Thyroid gland (tissue), 4 donors: ENCODE measurements around the gene CRPPA. TPM values are rescaled to one million over a fixed set of nuclear protein-coding genes. Genes with fewer than 3 reads are reported as not detected.
A peak's percentile ranks its signal among the peaks of the same experiment; 100 is the strongest.

Experiments
- DNase-seq, 2 donors: peaks; one replicate each; pipeline ENCODE4 v3.0.0-alpha.2; 2019
- H3K27ac ChIP-seq, 3 donors: fragments of 200-600 bp; sonication (generic); 1 replicate in 2 of 3; 2 replicates in 1 of 3; pipeline ENCODE4 v1.5.1; 2016 to 2019; ENCODE audit warnings: mild to moderate bottlenecking in 1 of 3, moderate library complexity in 1 of 3
- H3K27me3 ChIP-seq: fragments of 200-600 bp; sonication (generic); one replicate; pipeline ENCODE4 v1.5.1; 2019
- H3K36me3 ChIP-seq, 2 donors: fragments of 200-600 bp; sonication (generic); one replicate each; pipeline ENCODE4 v1.5.1; 2016 to 2019
- H3K4me1 ChIP-seq, 2 donors: fragments of 200-600 bp; sonication (generic); one replicate each; pipeline ENCODE4 v1.5.1; 2017 to 2019
- H3K4me3 ChIP-seq, 3 donors: fragments of 200-600 bp; sonication (generic); replicated peaks in 1 of 3; 1 replicate in 2 of 3; 2 replicates in 1 of 3; pipeline ENCODE4 v1.5.1; 2016; ENCODE audit warnings: mild to moderate bottlenecking in 1 of 3
- H3K9me3 ChIP-seq: fragments of 200-600 bp; sonication (generic); one replicate; pipeline ENCODE4 v1.5.1; 2017
- POLR2A ChIP-seq, 2 donors: fragments of 450-650 bp; IDR thresholded peaks; one replicate each; pipeline ENCODE4 v1.6.1; 2017; ENCODE audit warnings: antibody characterized with exemption in 2 of 2, mild to moderate bottlenecking in 2 of 2, moderate library complexity in 1 of 2
- WGBS, 2 donors: methylation state at CpG; one replicate each; pipeline ENCODE4 v1.1.5; 2017; 5-methylcytosine and 5-hydroxymethylcytosine counted together
- intact Hi-C: fragments of 100-400 bp; cut with DNase I; formaldehyde crosslinking; loops from one replicate; pipeline ENCODE4 v1.15.1; 2023
- total RNA-seq, 4 donors: library from RNA; depleted of rRNA; stranded (reverse); fragments of >200 nt; gene quantifications; one replicate each; pipeline ENCODE4 v1.2.3, GENCODE V29; 2016
- TF ChIP-seq, protein P1 (sequence below), 6 experiments: fragments of 200-600 bp in 3 of 6; fragments of 450-650 bp in 3 of 6; sonication (generic) in 3 of 6; IDR thresholded peaks; one replicate each; pipeline ENCODE4 v1.5.1; 2016 to 2019; ENCODE audit warnings: antibody characterized with exemption in 6 of 6, mild to moderate bottlenecking in 2 of 6, inconsistent platforms in 1 of 6, moderate library complexity in 1 of 6

CRPPA gene
- total RNA-seq, 4 donors from 2014 or later, result 1.5 to 4.0 (median 2.8) TPM

DNA sequence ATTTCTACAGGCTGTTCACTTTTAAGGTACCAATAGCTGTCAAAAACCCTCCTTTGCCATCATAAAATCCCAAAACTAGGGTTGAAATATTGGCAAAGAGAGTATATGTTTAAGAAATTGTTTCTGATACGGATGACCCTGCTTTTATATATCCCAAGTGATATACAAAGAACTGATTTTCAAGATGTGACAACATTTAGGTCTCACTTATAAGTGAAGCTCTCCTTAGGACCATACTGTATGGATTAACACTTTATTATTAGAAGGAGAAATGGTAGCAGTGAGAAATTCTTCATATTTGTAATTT lies 11.0 kb upstream of the CRPPA start:
- DNase-seq, result no peak
- Histone ChIP-seq H3K4me1 (no peaks in the 10 kb centered on the region), H3K27ac (no peak overlapping the region), H3K27me3 (no peaks in the 10 kb centered on the region), H3K36me3 (no peaks in the 10 kb centered on the region), H3K9me3 (no peaks in the 10 kb centered on the region), H3K4me3 (no peak overlapping the region)
- 95 to 100% methylated on average over 1 of the region's 1 CpG for WGBS, 2 donors
- intact Hi-C loops, result no loop called here
- TF ChIP-seq POLR2A (IDR thresholded peaks at IDR 0.05), result no peak
- TF ChIP-seq, protein P1, sequence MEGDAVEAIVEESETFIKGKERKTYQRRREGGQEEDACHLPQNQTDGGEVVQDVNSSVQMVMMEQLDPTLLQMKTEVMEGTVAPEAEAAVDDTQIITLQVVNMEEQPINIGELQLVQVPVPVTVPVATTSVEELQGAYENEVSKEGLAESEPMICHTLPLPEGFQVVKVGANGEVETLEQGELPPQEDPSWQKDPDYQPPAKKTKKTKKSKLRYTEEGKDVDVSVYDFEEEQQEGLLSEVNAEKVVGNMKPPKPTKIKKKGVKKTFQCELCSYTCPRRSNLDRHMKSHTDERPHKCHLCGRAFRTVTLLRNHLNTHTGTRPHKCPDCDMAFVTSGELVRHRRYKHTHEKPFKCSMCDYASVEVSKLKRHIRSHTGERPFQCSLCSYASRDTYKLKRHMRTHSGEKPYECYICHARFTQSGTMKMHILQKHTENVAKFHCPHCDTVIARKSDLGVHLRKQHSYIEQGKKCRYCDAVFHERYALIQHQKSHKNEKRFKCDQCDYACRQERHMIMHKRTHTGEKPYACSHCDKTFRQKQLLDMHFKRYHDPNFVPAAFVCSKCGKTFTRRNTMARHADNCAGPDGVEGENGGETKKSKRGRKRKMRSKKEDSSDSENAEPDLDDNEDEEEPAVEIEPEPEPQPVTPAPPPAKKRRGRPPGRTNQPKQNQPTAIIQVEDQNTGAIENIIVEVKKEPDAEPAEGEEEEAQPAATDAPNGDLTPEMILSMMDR (IDR thresholded peaks at IDR 0.05), result no peak

DNA sequence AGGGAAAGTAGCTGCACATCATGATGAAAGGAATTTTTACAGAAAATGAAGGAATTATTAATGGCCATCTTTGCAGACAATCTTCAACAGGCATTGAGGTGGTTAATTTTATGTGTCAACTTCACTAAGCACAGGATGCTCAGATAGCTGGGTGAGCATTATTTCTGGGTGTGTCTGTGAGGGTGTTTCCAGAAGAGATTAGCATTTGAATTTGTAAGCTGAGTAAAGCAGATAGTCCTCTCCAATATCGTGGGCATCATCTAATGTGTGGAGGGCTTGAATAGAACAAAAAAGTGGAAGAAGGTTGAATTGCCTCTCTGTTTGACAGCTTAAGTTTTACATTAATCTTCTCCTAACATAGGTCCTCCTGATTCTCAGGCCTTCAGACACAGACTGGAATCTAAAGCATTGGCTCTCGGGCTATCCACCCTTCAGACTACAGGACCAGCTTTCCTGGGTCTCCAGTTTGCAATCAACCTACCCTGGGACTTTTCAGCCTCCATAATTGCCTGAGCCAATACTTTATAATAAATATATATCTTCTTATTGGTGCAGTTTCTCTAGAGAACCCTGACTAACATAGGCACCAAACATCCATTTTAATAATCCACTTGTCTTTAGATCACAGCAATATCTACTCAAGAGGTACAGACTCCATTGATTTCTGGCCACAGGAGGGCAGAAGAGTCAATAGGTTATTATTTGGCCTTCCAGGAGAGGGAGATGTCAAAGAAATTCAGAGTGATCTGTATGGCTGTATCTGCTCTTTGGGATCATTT lies 10.5 kb upstream of the CRPPA start:
- no peak overlapping the region for H3K4me3 ChIP-seq
- H3K4me1 ChIP-seq, result no peaks in the 10 kb centered on the region
- H3K27ac ChIP-seq, result no peak overlapping the region
- H3K27me3 ChIP-seq, result no peaks in the 10 kb centered on the region
- 84 to 90% methylated on average over 2 of the region's 2 CpGs for WGBS, 2 donors
- TF ChIP-seq, protein P1 (IDR thresholded peaks at IDR 0.05), result peak in 4 of 6 experiments; percentile 28 to 63 (median 54)
- TF ChIP-seq POLR2A (IDR thresholded peaks at IDR 0.05), result no peak
- H3K9me3 ChIP-seq, result no peaks in the 10 kb centered on the region
- peak; percentile 19 to 29 for DNase-seq
- intact Hi-C loops, result no loop called here
- H3K36me3 ChIP-seq, result no peaks in the 10 kb centered on the region

DNA sequence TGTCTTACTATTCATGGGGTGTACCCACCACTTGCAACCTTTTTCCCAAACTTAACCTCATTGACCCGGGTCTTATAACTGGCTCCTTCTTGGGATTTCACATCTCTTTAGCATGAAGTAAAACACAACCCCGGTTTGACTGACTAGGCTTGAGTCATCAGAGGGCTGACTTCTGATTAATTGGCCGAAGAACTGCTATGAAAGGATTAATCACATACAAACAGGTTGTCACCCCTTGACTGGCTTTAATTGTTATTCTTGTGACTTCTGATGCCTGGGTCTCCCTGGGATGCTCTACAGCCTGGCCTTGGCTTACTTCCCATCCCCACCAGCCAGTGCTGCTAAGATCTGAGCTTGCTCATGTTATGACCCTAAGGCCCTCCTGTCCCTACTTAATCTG lies 8.8 kb upstream of the CRPPA start:
- no peak for TF ChIP-seq POLR2A (IDR thresholded peaks at IDR 0.05)
- TF ChIP-seq, protein P1 (IDR thresholded peaks at IDR 0.05), result no peak
- H3K27ac ChIP-seq, result no peak overlapping the region
- H3K27me3 ChIP-seq, result no peaks in the 10 kb centered on the region
- no peaks in the 10 kb centered on the region for H3K36me3 ChIP-seq
- no peaks in the 10 kb centered on the region for H3K9me3 ChIP-seq
- H3K4me1 ChIP-seq, result no peaks in the 10 kb centered on the region
- intact Hi-C loops, result no loop called here
- no peak for DNase-seq
- WGBS, 2 donors, result 88 to 94% methylated on average over 3 of the region's 3 CpGs
- no peak overlapping the region for H3K4me3 ChIP-seq

DNA sequence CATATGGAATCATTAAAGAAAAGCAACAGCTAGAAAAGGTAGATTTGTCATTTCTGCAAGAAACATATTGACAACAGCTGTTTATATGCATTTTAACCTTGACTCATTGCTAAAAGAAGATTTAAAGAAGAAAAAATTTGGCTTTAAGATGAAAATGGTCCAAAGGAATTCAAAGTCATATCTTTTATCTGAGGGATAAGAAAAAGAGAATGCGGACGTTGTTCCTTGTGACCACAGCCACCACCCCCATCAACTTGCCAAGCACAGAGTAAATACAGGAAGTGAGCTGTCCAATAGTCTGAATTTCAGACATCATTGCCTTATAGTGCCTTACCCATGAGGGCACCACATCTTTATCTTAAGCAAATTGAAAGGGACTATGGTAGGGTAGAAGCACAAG lies 7.3 kb upstream of the CRPPA start:
- H3K4me3 ChIP-seq, result no peak overlapping the region
- no peaks in the 10 kb centered on the region for H3K9me3 ChIP-seq
- no peaks in the 10 kb centered on the region for H3K4me1 ChIP-seq
- DNase-seq, result no peak
- no peaks in the 10 kb centered on the region for H3K36me3 ChIP-seq
- 77 to 88% methylated on average over 2 of the region's 2 CpGs for whole genome bisulfite sequencing, 2 donors
- no peak overlapping the region for H3K27ac ChIP-seq
- intact Hi-C loops, result no loop called here
- no peaks in the 10 kb centered on the region for H3K27me3 ChIP-seq
- TF ChIP-seq, protein P1 (IDR thresholded peaks at IDR 0.05), result no peak
- no peak for TF ChIP-seq POLR2A (IDR thresholded peaks at IDR 0.05)

DNA sequence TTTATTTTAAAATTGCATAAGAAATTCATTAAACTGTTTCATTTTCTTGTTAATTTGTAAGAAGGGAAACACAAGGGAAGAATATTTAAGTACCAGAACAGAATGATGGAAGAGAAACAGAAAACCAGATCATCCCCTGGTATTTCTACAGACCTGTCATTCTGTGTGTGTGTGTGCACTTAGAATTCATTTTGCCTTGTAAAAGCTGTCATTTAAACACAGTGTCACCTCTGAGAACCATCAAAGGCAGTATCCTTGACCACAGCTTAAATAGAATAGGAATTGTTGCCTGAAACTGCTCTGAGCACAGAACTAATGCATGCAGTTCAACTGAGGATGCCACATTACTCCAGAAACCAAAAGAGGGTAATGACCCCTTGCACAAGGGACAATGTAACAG lies 6.8 kb upstream of the CRPPA start:
- no peaks in the 10 kb centered on the region for H3K27me3 ChIP-seq
- no peak overlapping the region for H3K4me3 ChIP-seq
- H3K27ac ChIP-seq, result no peak overlapping the region
- H3K4me1 ChIP-seq, result no peaks in the 10 kb centered on the region
- H3K36me3 ChIP-seq, result no peaks in the 10 kb centered on the region
- no peaks in the 10 kb centered on the region for H3K9me3 ChIP-seq
- DNase-seq, result no peak
- intact Hi-C loops, result no loop called here
- no peak for TF ChIP-seq POLR2A (IDR thresholded peaks at IDR 0.05)
- TF ChIP-seq, protein P1 (IDR thresholded peaks at IDR 0.05), result no peak
